Caki2 (cell line): ENCODE data around the gene CABLES2. TPM values are rescaled to one million over a fixed set of nuclear protein-coding genes. Genes with fewer than 3 reads are reported as not detected.

ENCODE experiments used
- DNase-seq: peaks from one replicate; pipeline ENCODE4 v3.0.0-alpha.2; 2015; ENCODE audit warnings: low read depth
- in situ Hi-C: cut with HindIII; loops from 2 replicates; pipeline ENCODE4 v1.10.0; 2016; ENCODE audit warnings: low sequenced_read_pairs, low pct_unique_long_range_greater_than_20kb, mixed read lengths
- total RNA-seq: library from RNA; depleted of rRNA; stranded (reverse); fragments of >200 nt; shearing (Covaris generic); gene quantifications from 2 replicates; pipeline ENCODE4 v1.2.3, GENCODE V29; 2014; ENCODE audit warnings: low replicate concordance

CABLES2 gene
- total RNA-seq, 1 experiment from 2014 or later, result 3.3 TPM

DNA sequence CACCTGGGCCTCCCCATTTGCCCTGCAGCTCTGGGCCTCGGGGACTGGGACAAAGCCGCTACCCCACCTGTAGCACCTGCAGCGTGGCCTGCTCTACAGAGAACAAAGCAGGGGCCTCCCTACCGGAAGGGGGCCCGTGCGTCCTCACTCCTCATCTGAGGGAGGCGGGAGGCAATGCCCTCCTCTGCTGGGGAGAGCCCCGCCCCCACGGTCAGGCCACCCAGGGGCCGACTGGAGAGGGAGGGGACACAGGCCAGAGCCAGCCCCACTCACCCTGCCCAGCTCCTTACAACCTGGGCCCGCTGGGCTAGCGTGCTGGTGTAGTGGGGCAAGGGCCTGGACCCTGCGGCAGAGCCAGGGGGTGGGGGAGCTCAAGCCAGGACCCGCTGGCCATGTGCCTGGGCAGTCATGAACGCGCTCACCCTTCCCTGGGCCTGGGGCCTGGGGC is 48.0 kb downstream of the CABLES2 start:
- DNase-seq, result peak; percentile 84
- in situ Hi-C loops, result no loop called here

- in situ Hi-C loops, result no loop called here
- peak; percentile 47 for DNase-seq
Observed at GRCh38 chr20:62358171-62359042, 48.7 kb downstream of the CABLES2 start.

- DNase-seq, result no peak
- in situ Hi-C loops, result no loop called here
Observed at GRCh38 chr20:62357681-62358080, 49.4 kb downstream of the CABLES2 start.

DNA sequence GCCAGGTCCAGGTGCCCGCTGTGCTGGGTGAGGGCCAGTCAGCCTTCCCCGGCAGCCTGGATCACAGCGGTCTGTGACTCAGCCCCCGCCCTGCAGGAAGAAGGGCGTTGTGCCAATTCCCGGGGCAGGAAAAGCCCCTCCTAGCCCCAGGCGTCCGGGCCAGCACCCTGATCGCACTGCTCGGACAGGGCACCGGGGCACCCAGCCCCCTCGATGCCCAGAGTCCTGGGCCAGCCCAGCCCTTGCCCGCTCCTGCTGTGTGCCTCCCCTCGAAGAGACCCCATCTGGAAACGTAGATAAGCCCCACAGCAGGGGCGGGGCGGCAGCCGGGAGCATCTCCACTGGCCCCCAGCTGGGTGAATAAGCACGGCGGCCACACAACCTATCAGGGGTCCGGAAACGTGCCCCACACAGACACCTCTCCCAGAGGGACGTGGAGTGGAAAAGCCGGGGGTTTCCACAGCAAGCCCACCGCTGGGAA is 49.9 kb downstream of the CABLES2 start:
- DNase-seq, result peak; percentile 63
- in situ Hi-C loops, result no loop called here

- in situ Hi-C loops, result no loop called here
- no peak for DNase-seq
Observed at GRCh38 chr20:62356589-62357186, 50.4 kb downstream of the CABLES2 start.

GRCh38 chr20:62355878-62356588 is 51.1 kb downstream of the CABLES2 start:
- no peak for DNase-seq
- in situ Hi-C loops, result no loop called here

DNA sequence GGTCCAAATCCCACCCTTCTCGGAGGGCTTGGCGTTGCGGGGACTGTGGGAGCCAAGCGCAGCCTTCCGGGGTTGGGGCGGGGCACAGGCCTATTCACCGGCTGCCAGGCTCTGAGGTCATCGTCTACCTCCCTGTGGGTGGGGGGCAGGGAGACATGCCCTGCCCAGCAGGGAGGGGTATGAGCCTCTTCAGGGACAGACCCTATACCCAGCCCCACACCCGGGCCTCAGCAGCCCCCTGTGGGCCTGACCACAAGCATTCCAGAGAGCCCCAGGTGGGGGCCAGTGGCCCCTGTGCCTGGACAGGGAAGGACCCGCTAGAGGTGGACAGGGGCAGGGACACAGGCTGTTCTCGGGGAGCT is 51.6 kb downstream of the CABLES2 start:
- DNase-seq, result peak; percentile 47
- in situ Hi-C loops, result no loop called here

GRCh38 chr20:62354811-62355341 is 52.2 kb downstream of the CABLES2 start:
- no peak for DNase-seq
- in situ Hi-C loops, result no loop called here

- no peak for DNase-seq
- in situ Hi-C loops, result no loop called here
Observed at GRCh38 chr20:62354031-62354808, 52.9 kb downstream of the CABLES2 start.

DNA sequence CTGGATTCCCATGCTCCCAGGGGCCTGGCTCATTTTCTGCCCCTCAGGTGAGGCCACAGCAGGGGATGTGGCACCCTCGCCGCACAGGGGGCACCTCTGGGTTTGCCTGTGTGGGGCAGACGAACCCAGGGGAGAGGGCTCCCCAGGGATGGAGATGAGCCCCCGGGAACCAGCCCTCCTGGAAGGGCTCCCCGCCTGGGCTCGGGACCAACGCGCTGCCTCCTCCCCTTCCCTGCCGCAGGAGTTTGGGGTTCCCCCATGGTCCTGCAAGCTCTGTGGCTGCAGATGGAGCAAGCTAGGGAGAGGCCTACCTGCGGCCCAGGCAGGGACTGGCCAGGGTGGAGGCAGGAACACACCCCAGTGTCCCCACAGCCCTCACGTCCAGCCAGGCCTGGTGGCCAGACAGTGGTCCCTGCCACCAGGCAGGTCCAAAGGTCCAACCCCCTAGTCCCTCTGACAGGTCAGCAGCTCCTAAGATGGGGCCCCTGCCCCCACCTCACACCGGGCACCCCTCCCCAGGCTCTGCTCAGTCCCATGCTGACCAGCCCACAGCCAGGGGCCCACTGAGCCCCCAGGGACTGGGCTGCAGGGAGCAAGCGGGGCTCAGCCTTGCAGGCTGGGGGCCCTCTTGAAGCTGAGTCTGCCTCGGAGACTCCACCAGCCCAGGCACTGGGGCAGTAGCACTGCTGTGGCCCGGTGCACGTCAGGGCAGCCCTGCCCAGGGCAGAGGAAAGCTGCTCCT is 53.6 kb downstream of the CABLES2 start:
- no peak for DNase-seq
- in situ Hi-C loops, result no loop called here

DNA sequence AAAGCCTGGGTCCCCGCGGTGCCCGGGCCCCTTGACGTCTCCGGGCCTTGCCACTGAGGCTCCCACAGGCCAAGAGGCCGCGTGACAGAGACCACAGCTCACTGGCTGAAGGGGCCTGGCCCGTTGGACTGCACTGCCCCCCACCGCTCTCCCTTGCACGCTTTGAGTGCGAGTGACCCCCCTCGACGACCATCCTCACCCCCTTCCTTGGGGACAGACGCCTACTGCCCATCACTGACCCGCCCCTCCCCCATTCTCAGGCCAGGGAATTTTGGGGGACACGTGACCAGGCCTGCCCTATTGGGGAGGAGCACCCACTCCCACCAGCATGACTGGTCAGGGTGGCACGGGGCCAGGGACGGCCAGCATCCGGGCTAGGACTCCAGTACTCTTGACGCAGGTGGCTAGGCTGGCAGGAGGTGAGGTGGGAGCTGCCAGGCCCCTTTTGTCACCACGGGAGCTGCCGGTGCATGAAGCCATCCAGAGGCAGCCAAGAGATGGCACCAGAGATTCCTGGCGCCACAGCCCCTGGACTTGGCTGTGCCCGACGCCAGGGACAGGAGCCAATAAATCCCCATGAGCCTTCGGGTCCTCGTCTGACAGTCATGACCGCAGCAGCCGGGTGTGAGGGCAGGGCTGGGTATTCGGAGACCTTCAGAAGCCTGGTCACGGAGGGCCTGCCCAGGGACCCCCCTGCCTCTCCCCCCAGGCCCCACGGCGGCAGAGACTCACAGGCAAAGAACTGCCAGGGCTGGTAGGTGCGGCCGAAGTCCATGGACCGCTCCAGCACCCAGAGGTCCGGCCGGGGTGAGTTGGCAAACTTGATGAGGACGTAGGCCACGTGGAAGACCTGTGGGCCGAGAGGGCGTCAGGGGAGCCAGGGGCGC is 54.4 kb downstream of the CABLES2 start:
- in situ Hi-C loops, result no loop called here
- DNase-seq, result peak; percentile 58

DNA sequence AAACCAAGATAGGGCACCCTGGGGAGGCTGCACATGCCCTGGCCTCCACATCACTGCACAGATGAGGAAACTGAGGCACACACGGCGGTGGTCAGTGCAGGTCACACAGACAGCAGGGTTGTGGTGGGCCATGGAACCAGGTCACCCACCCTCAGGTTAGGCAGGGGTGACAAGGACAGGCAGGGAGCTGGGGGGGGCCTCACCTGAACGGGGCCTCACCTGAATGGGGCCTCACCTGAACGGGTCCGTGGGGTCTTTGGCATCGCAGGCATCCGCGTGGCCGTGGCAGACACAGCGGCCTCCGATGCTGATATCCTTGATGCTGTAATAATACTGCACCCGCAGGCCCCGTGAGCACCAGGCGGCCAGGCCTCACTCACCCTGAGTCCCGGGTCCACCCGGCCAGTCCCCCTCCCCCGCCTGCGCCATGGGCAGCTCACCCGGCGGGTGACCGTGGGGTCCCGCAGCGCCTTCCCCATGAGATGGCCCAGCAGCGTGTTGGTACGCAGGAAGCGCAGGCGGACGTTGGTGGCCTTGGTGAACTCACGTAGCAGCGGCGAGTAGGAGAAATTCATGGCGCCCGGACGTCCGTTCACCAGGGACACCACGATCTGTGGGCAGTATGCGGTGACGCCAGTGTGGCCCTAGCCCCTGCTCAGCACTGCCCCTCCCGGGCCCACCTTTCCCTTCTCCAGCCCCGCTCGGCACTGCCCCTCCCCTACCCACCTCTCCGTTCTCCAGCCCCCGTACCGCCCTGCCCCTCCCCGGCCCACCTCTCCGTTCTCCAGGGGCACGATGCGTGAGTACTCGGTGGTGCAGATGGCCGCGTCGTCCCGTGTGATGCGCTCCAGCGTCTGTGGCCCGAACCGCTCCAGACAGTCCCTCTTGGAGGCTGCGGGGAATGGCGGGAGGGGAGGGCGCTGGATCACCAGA is 55.4 kb downstream of the CABLES2 start:
- in situ Hi-C loops, result no loop called here

DNA sequence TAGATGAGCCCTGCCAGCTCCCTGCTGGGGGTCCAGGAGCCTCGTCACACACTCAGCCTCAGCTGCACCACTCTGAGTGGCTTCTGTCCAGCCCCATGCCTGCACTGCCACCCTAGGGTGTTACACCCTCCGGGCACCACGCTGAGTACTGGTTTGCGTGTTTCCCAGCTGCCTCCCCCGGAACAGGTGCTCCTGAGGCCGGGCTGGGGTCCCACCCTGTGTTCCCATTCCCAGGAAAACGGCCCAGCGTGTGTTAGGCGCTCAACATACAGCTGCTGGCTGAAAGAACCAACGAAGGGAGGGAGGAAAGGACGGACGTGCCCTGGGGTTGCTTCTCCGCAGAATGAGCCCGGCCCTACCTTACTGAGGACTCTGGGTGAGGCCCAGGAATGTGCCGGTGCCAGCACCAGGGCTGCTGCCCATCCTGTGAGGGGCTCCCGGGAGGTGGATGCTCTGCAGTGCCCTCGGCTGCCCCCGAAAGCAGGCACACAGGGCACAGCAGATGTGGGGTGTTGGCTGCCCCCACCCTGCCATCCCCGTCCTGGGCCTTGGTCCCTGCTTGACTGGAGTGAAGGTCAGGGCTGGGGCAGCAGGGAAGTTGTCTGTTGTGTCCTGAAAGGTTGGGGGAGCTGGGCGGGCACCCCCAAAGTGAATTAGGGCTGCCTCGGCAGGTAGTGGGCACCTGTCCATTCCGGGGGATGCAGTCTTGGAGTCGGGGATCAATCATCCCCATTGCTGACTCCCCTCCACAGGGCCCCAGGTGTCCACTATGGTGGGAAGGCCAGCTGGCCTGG is 56.3 kb downstream of the CABLES2 start:
- no peak for DNase-seq
- in situ Hi-C loops, result no loop called here

More for the DNA sequence above, 55.4 kb downstream of the CABLES2 start:
- no peak for DNase-seq

GRCh38 chr20:62350098-62350628 is 56.9 kb downstream of the CABLES2 start:
- DNase-seq, result peak; percentile 88
- in situ Hi-C loops, result no loop called here
